Stimulated activated naive B cell treated with anti-CD40 and anti-IgM and Interleukin-4, amounts not matched to agents 10 μg/mL and 1 μg/mL and 100 μg/mL, for 72 hours (primary cell): ENCODE measurements around the gene GALNS.
A peak's percentile ranks its signal among the peaks of the same experiment; 100 is the strongest.

Experiments
- ATAC-seq, 2 donors: fragments of 150-1000 bp; cut with Tn5 transposase; replicated peaks; 2 replicates each; pipeline ENCODE4 v1.10.0; 2021; ENCODE audit warnings: moderate library complexity in 1 of 2
- DNase-seq: peaks from one replicate; pipeline ENCODE4 v3.0.0; 2021
- H3K27ac Mint-ChIP-seq: one replicate; pipeline ENCODE4 v1.8.0; 2022; ENCODE audit warnings: mild to moderate bottlenecking, mixed read lengths
- H3K27me3 Mint-ChIP-seq, 2 donors: one replicate each; pipeline ENCODE4 v1.8.0; 2022; ENCODE audit warnings: mixed read lengths in 2 of 2
- H3K36me3 Mint-ChIP-seq, 2 donors: one replicate each; pipeline ENCODE4 v1.8.0; 2022; ENCODE audit warnings: mixed read lengths in 2 of 2, mild to moderate bottlenecking in 1 of 2
- H3K4me1 Mint-ChIP-seq, 2 donors: one replicate each; pipeline ENCODE4 v1.8.0; 2022; ENCODE audit warnings: mixed read lengths in 2 of 2, mild to moderate bottlenecking in 1 of 2
- H3K4me3 Mint-ChIP-seq, 2 donors: one replicate each; pipeline ENCODE4 v1.8.0; 2022; ENCODE audit warnings: mild to moderate bottlenecking in 2 of 2, mixed read lengths in 2 of 2, moderate library complexity in 1 of 2
- H3K9me3 Mint-ChIP-seq, 2 donors: one replicate each; pipeline ENCODE4 v1.8.0; 2022; ENCODE audit warnings: mixed read lengths in 2 of 2, mild to moderate bottlenecking in 1 of 2

Gene GALNS

GRCh38 chr16:88874938-88875599 is 18.3 kb upstream of the GALNS start:
- DNase-seq (no peak), ATAC-seq (no peak)
- no peak overlapping the region for H3K27ac Mint-ChIP-seq
- H3K4me1 Mint-ChIP-seq: peaks cover 12 to 20% of the 10 kb centered on the region in 2 donors
- H3K27me3 Mint-ChIP-seq: peaks cover 5 to 14% of the 10 kb centered on the region in 2 donors
- H3K9me3 Mint-ChIP-seq: no peaks in the 10 kb centered on the region
- H3K4me3 Mint-ChIP-seq: no peak overlapping the region
- H3K36me3 Mint-ChIP-seq: peaks cover 27 to 44% of the 10 kb centered on the region in 2 donors

DNA sequence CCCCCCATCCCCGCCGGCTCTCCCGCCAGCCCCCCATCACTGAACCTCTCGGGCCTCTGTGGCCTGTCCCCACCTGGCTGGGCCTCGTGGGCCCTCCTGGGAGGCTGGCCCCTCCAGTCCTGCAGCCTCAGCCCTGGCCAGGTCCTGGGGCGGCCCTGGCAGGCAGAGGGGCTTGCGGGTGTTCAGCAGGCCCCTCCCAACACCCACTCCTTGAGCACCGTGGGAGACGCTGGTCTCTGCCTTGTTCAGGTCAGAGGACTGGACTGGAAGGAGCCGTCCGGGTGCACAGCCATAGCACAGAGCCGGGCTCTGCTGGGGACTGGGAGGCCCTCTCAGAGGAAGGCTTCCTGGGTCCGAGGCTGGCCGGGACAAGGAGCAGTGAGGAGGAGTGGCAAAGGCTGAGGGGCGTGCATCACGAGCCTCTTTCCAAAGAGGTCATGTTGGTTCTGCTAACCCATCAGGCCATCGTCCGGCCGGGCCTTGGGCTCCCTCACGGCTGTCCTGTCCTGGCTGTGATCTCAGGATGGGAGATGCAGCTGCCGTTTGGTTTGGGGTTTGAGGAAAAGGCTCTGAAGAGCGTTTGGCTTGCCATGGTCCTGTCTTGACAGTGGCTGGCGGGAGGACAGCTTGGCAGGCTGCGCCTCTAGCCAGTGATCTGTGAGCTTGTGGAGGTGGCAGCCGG is 16.0 kb upstream of the GALNS start:
- H3K36me3 Mint-ChIP-seq: peaks cover 20 to 30% of the 10 kb centered on the region in 2 donors
- peak overlapping the region; percentile 89 for H3K27ac Mint-ChIP-seq

GRCh38 chr16:88871730-88872416 is 15.1 kb upstream of the GALNS start:
- DNase-seq: no peak
- ATAC-seq: no peak
- H3K27me3 Mint-ChIP-seq: peaks cover 16 to 25% of the 10 kb centered on the region in 2 donors

More for the DNA sequence above, 16.0 kb upstream of the GALNS start:
- H3K4me3 Mint-ChIP-seq: no peak overlapping the region
- ATAC-seq (no peak), DNase-seq (no peak)
- no peaks in the 10 kb centered on the region for H3K9me3 Mint-ChIP-seq
- peaks cover 16 to 25% of the 10 kb centered on the region in 2 donors for H3K27me3 Mint-ChIP-seq
- peaks cover 10 to 29% of the 10 kb centered on the region in 2 donors for H3K4me1 Mint-ChIP-seq

GRCh38 chr16:88871349-88871702 is 14.6 kb upstream of the GALNS start:
- Mint-ChIP-seq H3K4me1 (peaks cover 12 to 34% of the 10 kb centered on the region in 2 donors), H3K36me3 (peaks cover 14 to 23% of the 10 kb centered on the region in 2 donors), H3K27me3 (peaks cover 16 to 25% of the 10 kb centered on the region in 2 donors), H3K9me3 (no peaks in the 10 kb centered on the region), H3K27ac (peak overlapping the region; percentile 85), H3K4me3 (peak overlapping the region; percentile 50 to 53)
- no peak for DNase-seq
- peak; percentile 35 to 37 for ATAC-seq

More at GRCh38 chr16:88871730-88872416, 15.1 kb upstream of the GALNS start:
- Mint-ChIP-seq H3K36me3 (peaks cover 18 to 27% of the 10 kb centered on the region in 2 donors), H3K4me3 (peak overlapping the region in 1 of 2 donors; percentile 32), H3K27ac (peak overlapping the region; percentile 89), H3K9me3 (no peaks in the 10 kb centered on the region), H3K4me1 (peaks cover 12 to 34% of the 10 kb centered on the region in 2 donors)

- peak; percentile 66 to 70 for ATAC-seq
- peaks cover 16 to 25% of the 10 kb centered on the region in 2 donors for H3K27me3 Mint-ChIP-seq
- peak overlapping the region; percentile 87 for H3K27ac Mint-ChIP-seq
- peaks cover 12 to 34% of the 10 kb centered on the region in 2 donors for H3K4me1 Mint-ChIP-seq
- peak; percentile 28 for DNase-seq
- peak overlapping the region; percentile 50 to 53 for H3K4me3 Mint-ChIP-seq
- no peaks in the 10 kb centered on the region for H3K9me3 Mint-ChIP-seq
- peaks cover 11 to 19% of the 10 kb centered on the region in 2 donors for H3K36me3 Mint-ChIP-seq
These were observed 14.0 kb upstream of the GALNS start for GRCh38 chr16:88870608-88871348.

- no peak for DNase-seq
- H3K4me3 Mint-ChIP-seq: no peak overlapping the region
- no peaks in the 10 kb centered on the region for H3K9me3 Mint-ChIP-seq
- no peak for ATAC-seq
- peaks cover 12 to 34% of the 10 kb centered on the region in 2 donors for H3K4me1 Mint-ChIP-seq
- H3K36me3 Mint-ChIP-seq: peaks cover 3 to 7% of the 10 kb centered on the region in 2 donors
- peak overlapping the region; percentile 87 for H3K27ac Mint-ChIP-seq
- H3K27me3 Mint-ChIP-seq: peaks cover 16 to 25% of the 10 kb centered on the region in 2 donors
These were observed 12.9 kb upstream of the GALNS start for GRCh38 chr16:88869673-88869980.

DNA sequence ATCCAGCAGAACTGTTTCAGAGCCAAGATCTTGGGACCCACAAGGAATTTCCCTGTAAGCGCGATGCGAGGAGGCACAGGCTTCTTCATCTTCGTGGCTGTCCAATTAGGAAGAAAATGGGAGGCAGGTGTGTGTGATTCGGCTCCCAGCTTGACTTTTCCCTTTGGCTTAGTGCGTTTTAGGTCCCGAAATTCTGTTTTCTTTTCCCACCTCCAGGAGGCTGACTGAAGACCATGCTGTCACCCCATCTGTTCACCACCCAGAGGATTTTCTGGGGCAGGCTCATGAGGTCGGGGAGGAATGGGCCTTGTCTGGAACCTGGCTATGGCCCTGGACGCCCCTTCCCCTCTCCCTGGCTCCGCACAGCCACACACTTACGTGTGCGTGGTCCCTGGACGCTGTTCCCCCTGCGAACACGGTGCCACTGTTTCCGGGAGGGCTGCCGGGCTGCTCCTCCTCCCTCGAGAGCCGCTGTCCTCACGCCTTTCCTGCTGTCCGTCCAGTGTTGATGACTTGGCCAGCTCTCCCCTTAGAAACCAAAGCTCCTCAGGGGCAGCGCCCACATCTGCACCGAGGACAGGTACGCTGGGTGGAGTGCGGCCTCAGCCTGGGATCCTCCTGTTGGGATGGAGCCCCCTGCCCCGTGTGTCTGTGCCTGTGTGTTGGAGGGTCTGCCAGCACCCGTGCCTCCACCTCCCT is 12.4 kb upstream of the GALNS start:
- DNase-seq: no peak
- Mint-ChIP-seq H3K36me3 (peaks cover 2% of the 10 kb centered on the region in 2 donors), H3K4me3 (no peak overlapping the region), H3K9me3 (no peaks in the 10 kb centered on the region), H3K27ac (peak overlapping the region; percentile 87), H3K4me1 (peaks cover 12 to 34% of the 10 kb centered on the region in 2 donors), H3K27me3 (peaks cover 16 to 25% of the 10 kb centered on the region in 2 donors)
- ATAC-seq: no peak

- H3K27ac Mint-ChIP-seq: no peak overlapping the region
- DNase-seq (no peak), ATAC-seq (no peak)
- H3K27me3 Mint-ChIP-seq: peaks cover 16 to 25% of the 10 kb centered on the region in 2 donors
- no peaks in the 10 kb centered on the region for H3K36me3 Mint-ChIP-seq
- no peak overlapping the region for H3K4me3 Mint-ChIP-seq
- no peaks in the 10 kb centered on the region for H3K9me3 Mint-ChIP-seq
- peaks cover 12 to 34% of the 10 kb centered on the region in 2 donors for H3K4me1 Mint-ChIP-seq
These were observed 11.0 kb upstream of the GALNS start for GRCh38 chr16:88867581-88868246.

DNA sequence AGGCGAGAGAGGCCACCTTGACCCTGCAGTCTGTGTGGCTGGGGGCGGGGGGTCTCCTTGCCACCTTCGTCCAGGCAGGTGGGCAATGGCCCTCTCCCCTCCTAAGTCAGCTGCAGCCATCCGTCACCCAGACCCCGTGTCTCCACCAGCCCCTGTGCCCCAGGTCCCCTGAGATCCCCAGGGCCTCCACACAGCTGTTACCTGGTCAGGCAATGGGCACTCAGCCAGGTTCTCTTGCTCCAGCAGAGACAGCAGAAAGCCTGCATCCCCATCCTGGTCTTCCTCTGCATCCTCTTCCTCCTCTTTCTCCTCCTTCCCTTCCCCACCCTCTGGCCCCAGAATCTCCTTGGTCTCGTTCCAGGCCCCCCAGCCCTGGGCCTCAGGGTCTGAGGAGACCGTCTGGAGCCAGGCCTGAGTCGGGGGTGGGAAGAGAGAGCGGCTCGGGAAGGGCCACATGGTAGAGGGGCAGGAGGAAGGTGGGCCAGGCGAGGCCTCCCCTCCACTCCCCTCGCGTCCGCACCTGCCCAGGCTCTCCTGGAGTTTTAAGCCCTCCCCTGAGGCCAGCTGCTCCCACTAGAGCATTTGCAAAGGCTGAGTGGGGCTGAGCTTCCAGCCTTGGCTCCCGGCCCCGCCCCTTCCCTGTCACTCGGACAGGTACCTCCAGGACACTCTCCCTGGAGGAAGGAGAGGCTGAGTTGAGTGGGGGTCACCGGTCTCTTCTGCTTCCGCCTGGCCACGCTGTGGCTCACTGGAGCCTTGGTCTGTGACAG is 9.6 kb upstream of the GALNS start, which contains the start of gene PABPN1L:
TSS of gene PABPN1L (minus strand) at position 510 of the 770 bp plus-strand sequence. CDS start at position 456, 54 bp downstream.
- H3K9me3 Mint-ChIP-seq: no peaks in the 10 kb centered on the region
- ATAC-seq (no peak), DNase-seq (no peak)
- H3K4me1 Mint-ChIP-seq: peaks cover 9 to 25% of the 10 kb centered on the region in 2 donors
- no peaks in the 10 kb centered on the region for H3K36me3 Mint-ChIP-seq
- H3K4me3 Mint-ChIP-seq: no peak within 1 kb of the TSS
- H3K27ac Mint-ChIP-seq: peak within 1 kb of the TSS; percentile 49
- peaks cover 16 to 24% of the 10 kb centered on the region in 2 donors for H3K27me3 Mint-ChIP-seq

DNA sequence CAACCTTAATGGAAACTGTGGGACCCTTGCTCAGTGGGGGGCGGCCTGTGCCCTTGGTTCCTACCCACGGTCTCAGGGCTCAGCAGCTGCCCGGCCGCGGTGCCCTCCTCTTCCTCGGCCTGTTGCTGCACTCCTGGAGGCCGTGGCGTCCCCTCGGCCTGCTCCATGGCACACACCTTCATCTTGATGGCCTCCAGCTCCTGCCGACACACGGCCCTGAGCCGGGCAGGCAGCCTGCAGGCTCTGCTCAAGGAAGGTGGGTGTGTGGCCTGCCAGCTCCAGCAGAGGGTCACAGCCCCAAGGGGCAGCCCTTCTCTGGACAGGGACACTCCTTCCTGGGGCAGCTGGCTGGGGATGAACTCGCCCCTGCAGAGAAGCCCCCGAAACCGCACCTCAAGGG is 9.0 kb upstream of the GALNS start:
- H3K9me3 Mint-ChIP-seq: no peaks in the 10 kb centered on the region
- no peak for ATAC-seq
- DNase-seq: no peak
- H3K4me3 Mint-ChIP-seq: no peak overlapping the region
- peaks cover 5 to 20% of the 10 kb centered on the region in 2 donors for H3K4me1 Mint-ChIP-seq
- H3K27me3 Mint-ChIP-seq: peaks cover 14 to 18% of the 10 kb centered on the region in 2 donors
- no peak overlapping the region for H3K27ac Mint-ChIP-seq
- peaks cover 2 to 5% of the 10 kb centered on the region in 2 donors for H3K36me3 Mint-ChIP-seq

- no peak for DNase-seq
- peaks cover 11 to 14% of the 10 kb centered on the region in 2 donors for H3K27me3 Mint-ChIP-seq
- peaks cover 2 to 15% of the 10 kb centered on the region in 2 donors for H3K4me1 Mint-ChIP-seq
- H3K27ac Mint-ChIP-seq: no peak overlapping the region
- no peak for ATAC-seq
- peaks cover 2 to 8% of the 10 kb centered on the region in 2 donors for H3K36me3 Mint-ChIP-seq
- no peaks in the 10 kb centered on the region for H3K9me3 Mint-ChIP-seq
- no peak overlapping the region for H3K4me3 Mint-ChIP-seq
These were observed 8.6 kb upstream of the GALNS start for GRCh38 chr16:88865310-88865709.

DNA sequence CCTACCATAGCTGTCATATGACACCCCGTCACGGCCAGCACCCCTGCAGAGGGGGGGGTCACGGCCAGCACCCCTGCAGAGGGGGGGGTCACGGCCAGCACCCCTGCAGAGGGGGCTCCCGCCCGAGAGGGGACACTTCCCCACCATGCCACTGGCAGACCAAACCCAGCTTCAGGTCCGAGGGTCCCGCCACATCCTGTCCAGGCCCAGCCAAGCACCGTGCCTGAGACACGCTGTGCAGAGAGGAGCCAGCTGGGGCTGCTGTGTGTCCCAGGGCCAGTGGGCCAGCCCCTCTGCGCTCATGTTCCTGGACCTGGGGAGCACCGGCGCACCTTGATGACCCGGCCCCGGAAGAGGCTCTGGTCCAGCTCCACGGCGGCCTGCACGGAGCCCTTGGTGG is 7.8 kb upstream of the GALNS start:
- H3K27me3 Mint-ChIP-seq: peaks cover 5 to 6% of the 10 kb centered on the region in 2 donors
- no peak overlapping the region for H3K4me3 Mint-ChIP-seq
- peaks cover 2 to 9% of the 10 kb centered on the region in 2 donors for H3K4me1 Mint-ChIP-seq
- DNase-seq (no peak), ATAC-seq (no peak)
- no peak overlapping the region for H3K27ac Mint-ChIP-seq
- no peaks in the 10 kb centered on the region for H3K9me3 Mint-ChIP-seq
- H3K36me3 Mint-ChIP-seq: peaks cover 2 to 8% of the 10 kb centered on the region in 2 donors
